Lower leg skin (tissue), 3 donors: Measurements from ENCODE around the gene PIGC.

Experiments used
- CTCF ChIP-seq, 3 donors: fragments of 450-650 bp; IDR thresholded peaks; one replicate each; pipeline ENCODE4 v1.5.1; 2016; ENCODE audit warnings: antibody characterized with exemption in 3 of 3, mild to moderate bottlenecking in 3 of 3, moderate library complexity in 2 of 3
- POLR2A ChIP-seq, 2 donors: fragments of 450-650 bp; IDR thresholded peaks; one replicate each; pipeline ENCODE4 v1.6.1; 2016 to 2017; ENCODE audit warnings: antibody characterized with exemption in 2 of 2, mild to moderate bottlenecking in 1 of 2, moderate library complexity in 1 of 2

- TF ChIP-seq CTCF (IDR thresholded peaks at IDR 0.05) (no peak), POLR2A (IDR thresholded peaks at IDR 0.05) (no peak)
These were observed 2.7 kb upstream of the PIGC start for GRCh38 chr1:172446547-172446946.
